Measurements from ENCODE around the gene CRLF1. TPM values are rescaled to one million over a fixed set of nuclear protein-coding genes. Genes with fewer than 3 reads are reported as not detected.
A peak's percentile ranks its signal among the peaks of the same experiment; 100 is the strongest.

Gene CRLF1
- total and polyA plus RNA-seq, 10 of the 15 experiments (the other 5 are each of a cell fraction or from before 2014, with no cell fraction given), result 0.10 to 1.2 (median 0.49) TPM; not detected in 4

GRCh38 chr19:18580311-18580710 is 26.3 kb downstream of the CRLF1 start:
- ATAC-seq (no peak), DNase-seq (ENCODE audit: low read depth, low spot score) (no peak), FAIRE-seq (no peak)
- H2AFZ ChIP-seq (ENCODE audit: control insufficient read depth, low read depth, low read length), result no peak overlapping the region
- WGBS (ENCODE audit: insufficient coverage, insufficient replicate concordance, low lambda C conversion rate, missing lambda C conversion rate), result 60% methylated on average over 7 of the region's 7 CpGs
- no TSS peak for BruUV-seq (replicated peaks)
- POLR2A ChIA-PET, result interaction anchor here (1.6 kb wide), 1 partner anchor 9 kb away, joined by 5 read pairs; the partner anchor contains the start of gene UBA52
- H3K9me3 ChIP-seq (replicated peaks; ENCODE audit: control insufficient read depth, insufficient read depth, low read length), result no peaks in the 10 kb centered on the region
- CTCF ChIA-PET, result interaction anchor here (1.3 to 1.6 kb wide), 3 partner anchors 9 to 18 kb away, joined by 3 to 6 read pairs (median 3); partner anchors contain the start of gene REX1BD
- H3K79me2 ChIP-seq (ENCODE audit: control insufficient read depth, insufficient read depth, low read length), result no peaks in the 10 kb centered on the region
- SMC1A ChIA-PET (ENCODE audit: uncharacterized antibody, unreplicated experiment), result no interaction called here
- H4K20me1 ChIP-seq (ENCODE audit: control insufficient read depth, insufficient read depth), result no peaks in the 10 kb centered on the region
- H3K27ac ChIP-seq (ENCODE audit: control insufficient read depth, insufficient read depth), result no peak overlapping the region
- no peak overlapping the region for H3K9ac ChIP-seq (ENCODE audit: control insufficient read depth, insufficient read depth, low read length)
- intact Hi-C loops (cut with micrococcal nuclease; ENCODE audit: unreplicated experiment), result no loop called here
- peaks cover 2% of the 10 kb centered on the region; the same call in 1 of the 2 replicates for H3K4me1 ChIP-seq (ENCODE audit: control insufficient read depth, insufficient read depth, low read length)
- TF ChIP-seq CHD2 (IDR thresholded peaks at IDR 0.05; ENCODE audit: borderline replicate concordance, low read depth, low read length) (no peak), MTA3 (IDR thresholded peaks at IDR 0.05; ENCODE audit: borderline replicate concordance, low read length) (no peak), RAD51 (IDR thresholded peaks at IDR 0.05) (no peak)
- TF ChIP-seq, protein P1, sequence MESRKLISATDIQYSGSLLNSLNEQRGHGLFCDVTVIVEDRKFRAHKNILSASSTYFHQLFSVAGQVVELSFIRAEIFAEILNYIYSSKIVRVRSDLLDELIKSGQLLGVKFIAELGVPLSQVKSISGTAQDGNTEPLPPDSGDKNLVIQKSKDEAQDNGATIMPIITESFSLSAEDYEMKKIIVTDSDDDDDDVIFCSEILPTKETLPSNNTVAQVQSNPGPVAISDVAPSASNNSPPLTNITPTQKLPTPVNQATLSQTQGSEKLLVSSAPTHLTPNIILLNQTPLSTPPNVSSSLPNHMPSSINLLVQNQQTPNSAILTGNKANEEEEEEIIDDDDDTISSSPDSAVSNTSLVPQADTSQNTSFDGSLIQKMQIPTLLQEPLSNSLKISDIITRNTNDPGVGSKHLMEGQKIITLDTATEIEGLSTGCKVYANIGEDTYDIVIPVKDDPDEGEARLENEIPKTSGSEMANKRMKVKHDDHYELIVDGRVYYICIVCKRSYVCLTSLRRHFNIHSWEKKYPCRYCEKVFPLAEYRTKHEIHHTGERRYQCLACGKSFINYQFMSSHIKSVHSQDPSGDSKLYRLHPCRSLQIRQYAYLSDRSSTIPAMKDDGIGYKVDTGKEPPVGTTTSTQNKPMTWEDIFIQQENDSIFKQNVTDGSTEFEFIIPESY (IDR thresholded peaks at IDR 0.05), result no peak
- no peaks in the 10 kb centered on the region for H3K27me3 ChIP-seq (replicated peaks in 1 of 2; ENCODE audit: control insufficient read depth in 2 of 2, insufficient read depth in 2 of 2, low read length in 1 of 2)
- H3K36me3 ChIP-seq (ENCODE audit: control insufficient read depth in 2 of 2, insufficient read depth in 2 of 2, low read length in 1 of 2), result peaks cover 3 to 16% of the 10 kb centered on the region in 2 experiments; a peak in 3 of 4 replicates
- H3K4me2 ChIP-seq (ENCODE audit: control insufficient read depth, insufficient read depth), result no peak overlapping the region
- H3K4me3 ChIP-seq, result no peak overlapping the region
- RAD21 ChIA-PET (ENCODE audit: unreplicated experiment), result no interaction called here
- in situ Hi-C loops (cut with MboI), result no loop called here

- peaks cover 11% of the 10 kb centered on the region; the same call in 1 of the 2 replicates for H3K4me1 ChIP-seq (ENCODE audit: control insufficient read depth, insufficient read depth, low read length)
- H3K9me3 ChIP-seq (replicated peaks; ENCODE audit: control insufficient read depth, insufficient read depth, low read length), result no peaks in the 10 kb centered on the region
- H4K20me1 ChIP-seq (ENCODE audit: control insufficient read depth, insufficient read depth), result peaks cover 8% of the 10 kb centered on the region; the same call in 1 of the 2 replicates
- CTCF ChIA-PET, result interaction anchor here (1.5 kb wide), 1 partner anchor 9 kb away, joined by 4 read pairs; no protein-coding TSS in a partner anchor
- in situ Hi-C loops (cut with MboI) (no loop called here), intact Hi-C loops (cut with micrococcal nuclease; ENCODE audit: unreplicated experiment) (no loop called here)
- RAD21 ChIA-PET (ENCODE audit: unreplicated experiment), result no interaction called here
- BruUV-seq (replicated peaks), result no TSS peak
- DNase-seq (ENCODE audit: low read depth, low spot score), result no peak
- H3K9ac ChIP-seq (ENCODE audit: control insufficient read depth, insufficient read depth, low read length), result no peak overlapping the region
- H3K79me2 ChIP-seq (ENCODE audit: control insufficient read depth, insufficient read depth, low read length), result peaks cover 13% of the 10 kb centered on the region
- 94% methylated on average over 21 of the region's 21 CpGs for WGBS (ENCODE audit: insufficient coverage, insufficient replicate concordance, low lambda C conversion rate, missing lambda C conversion rate)
- no peak overlapping the region for H3K4me2 ChIP-seq (ENCODE audit: control insufficient read depth, insufficient read depth)
- H3K27ac ChIP-seq (ENCODE audit: control insufficient read depth, insufficient read depth), result no peak overlapping the region
- H3K4me3 ChIP-seq, result no peak overlapping the region
- SMC1A ChIA-PET (ENCODE audit: uncharacterized antibody, unreplicated experiment), result interaction anchor here (1.5 kb wide), 1 partner anchor 8 kb away, joined by 5 read pairs; no protein-coding TSS in a partner anchor
- FAIRE-seq, result no peak
- no peak for ATAC-seq
- H3K27me3 ChIP-seq (replicated peaks in 1 of 2; ENCODE audit: control insufficient read depth in 2 of 2, insufficient read depth in 2 of 2, low read length in 1 of 2), result no peaks in the 10 kb centered on the region
- POLR2A ChIA-PET, result interaction anchor here (1.5 kb wide), 1 partner anchor 20 kb away, joined by 3 read pairs; the partner anchor contains the start of gene KXD1
- H3K36me3 ChIP-seq (ENCODE audit: control insufficient read depth in 2 of 2, insufficient read depth in 2 of 2, low read length in 1 of 2), result peaks cover 11 to 21% of the 10 kb centered on the region in 2 experiments; a peak in 3 of 4 replicates
- H2AFZ ChIP-seq (ENCODE audit: control insufficient read depth, low read depth, low read length), result no peak overlapping the region
- TF ChIP-seq POLR2A (IDR thresholded peaks at IDR 0.05; ENCODE audit: low read depth, low read length), result peak; percentile 42; the same call in 1 of the 2 replicates
- TF ChIP-seq BRCA1 (IDR thresholded peaks at IDR 0.05; ENCODE audit: low read depth, low read length), result no peak
Measured at GRCh38 chr19:18577365-18577914, 29.2 kb downstream of the CRLF1 start.
